H1 (cell line): Measurements from ENCODE around the gene NF1. TPM values are rescaled to one million over a fixed set of nuclear protein-coding genes. Genes with fewer than 3 reads are reported as not detected.

Source experiments
- CTCF ChIA-PET: fragments of 300-600 bp; sonication (Branson Sonifier 250); formaldehyde crosslinking; loops from one replicate; lab custom pipeline; 2021; ENCODE audit not compliant: partially characterized antibody; lab: Charles Lee
- POLR2A ChIA-PET: fragments of 300-600 bp; sonication (Branson Sonifier 250); formaldehyde crosslinking; loops from one replicate; lab custom pipeline; 2021; ENCODE audit warnings: inconsistent platforms; ENCODE audit not compliant: partially characterized antibody; lab: Charles Lee
- DNase-seq, 2 experiments: peaks; one replicate each; pipeline versions ENCODE4 v3.0.0 to v3.0.0-alpha.2; 2010 to 2022; ENCODE audit warnings: low spot score in 2 of 2, low read depth in 1 of 2, mixed read lengths in 1 of 2
- FAIRE-seq: peaks from 2 replicates; lab custom pipeline; 2011; peaks lifted over from hg19 to GRCh38; lab: Jason Lieb, UNC
- H2AFZ ChIP-seq: 2 replicates; pipeline ENCODE4 v1.8.1; 2012; ENCODE audit warnings: low read length, inconsistent platforms
- H2AK5ac ChIP-seq: 2 replicates; pipeline ENCODE4 v1.6.1; 2013; ENCODE audit warnings: low read depth, low read length
- H2BK120ac ChIP-seq: replicated peaks from 2 replicates; pipeline ENCODE3; 2013; ENCODE audit warnings: low read depth, low read length, inconsistent platforms
- H2BK12ac ChIP-seq: 2 replicates; pipeline ENCODE4 v1.6.1; 2013; ENCODE audit warnings: low read depth, low read length
- H2BK15ac ChIP-seq: 2 replicates; pipeline ENCODE4 v1.6.1; 2013; ENCODE audit warnings: low read length
- H2BK20ac ChIP-seq: 2 replicates; pipeline ENCODE4 v1.6.1; 2013; ENCODE audit warnings: low read length
- H2BK5ac ChIP-seq: 2 replicates; pipeline ENCODE4 v1.6.1; 2013; ENCODE audit warnings: low read depth, low read length
- H3K14ac ChIP-seq: 2 replicates; pipeline ENCODE4 v1.6.1; 2013; ENCODE audit warnings: inconsistent platforms; ENCODE audit not compliant: insufficient read length
- H3K18ac ChIP-seq: 2 replicates; pipeline ENCODE4 v1.6.1; 2013; ENCODE audit warnings: low read length; ENCODE audit errors: extremely low read depth
- H3K23ac ChIP-seq: 2 replicates; pipeline ENCODE4 v1.6.1; 2013; ENCODE audit warnings: inconsistent platforms; ENCODE audit not compliant: insufficient read length
- H3K23me2 ChIP-seq: 2 replicates; pipeline ENCODE4 v1.6.1; 2013; ENCODE audit warnings: low read depth, low read length
- H3K27ac ChIP-seq: 2 replicates; pipeline ENCODE4 v1.6.1; 2011; ENCODE audit warnings: low read depth, low read length, inconsistent platforms
- H3K27me3 ChIP-seq, 4 experiments: replicated peaks in 1 of 4; 1 replicate in 1 of 4; 2 replicates in 3 of 4; pipeline versions ENCODE4 v1.6.1 to v1.8.1; 2011 to 2013; ENCODE audit warnings: low read length in 3 of 4, mild to moderate bottlenecking in 3 of 4, inconsistent platforms in 2 of 4, mixed read lengths in 2 of 4, moderate library complexity in 1 of 4; ENCODE audit not compliant: control insufficient read depth in 3 of 4, insufficient read depth in 3 of 4; ENCODE audit errors: extremely low read depth in 1 of 4
- H3K36me3 ChIP-seq, 4 experiments: 2 replicates each; pipeline versions ENCODE4 v1.6.1 to v1.8.1; 2011 to 2013; ENCODE audit warnings: mild to moderate bottlenecking in 4 of 4, low read length in 3 of 4, moderate library complexity in 2 of 4, control low read depth in 1 of 4, inconsistent platforms in 1 of 4; ENCODE audit not compliant: insufficient read depth in 4 of 4, control insufficient read depth in 2 of 4
- H3K4ac ChIP-seq: replicated peaks from 2 replicates; pipeline ENCODE3; 2013; ENCODE audit warnings: low read length, low read depth, mixed read lengths, inconsistent platforms; ENCODE audit not compliant: insufficient read length
- H3K4me1 ChIP-seq, 4 experiments: replicated peaks in 1 of 4; 1 replicate in 1 of 4; 2 replicates in 3 of 4; pipeline versions ENCODE4 v1.6.1 to v1.8.1; 2011 to 2013; ENCODE audit warnings: low read length in 3 of 4, inconsistent platforms in 2 of 4, mixed read lengths in 1 of 4; ENCODE audit not compliant: insufficient read depth in 4 of 4, control insufficient read depth in 3 of 4
- H3K4me2 ChIP-seq, 2 experiments: 2 replicates each; pipeline versions ENCODE4 v1.6.1 to v1.8.1; 2011 to 2013; ENCODE audit warnings: low read depth in 2 of 2, low read length in 2 of 2, control low read depth in 1 of 2, inconsistent platforms in 1 of 2, mild to moderate bottlenecking in 1 of 2; ENCODE audit not compliant: insufficient read depth in 1 of 2
- H3K4me3 ChIP-seq, 4 experiments: fragments of 200-600, 300-600 bp in 1 of 4; sonication (generic), shearing (Covaris generic), sonication (Bioruptor Twin) in 1 of 4; 2 replicates each; pipeline versions ENCODE4 v1.5.1 to v1.8.1; 2011 to 2016; ENCODE audit warnings: low read length in 4 of 4, low read depth in 3 of 4, control low read depth in 2 of 4, inconsistent platforms in 2 of 4, mild to moderate bottlenecking in 2 of 4, mixed read lengths in 1 of 4, moderate library complexity in 1 of 4; ENCODE audit not compliant: insufficient read depth in 2 of 4; ENCODE audit errors: extremely low read depth in 1 of 4
- H3K56ac ChIP-seq: replicated peaks from 2 replicates; pipeline ENCODE3; 2013; ENCODE audit warnings: low read depth, mild to moderate bottlenecking, mixed read lengths, low read length, inconsistent platforms; ENCODE audit not compliant: insufficient read length
- H3K79me1 ChIP-seq: 2 replicates; pipeline ENCODE4 v1.6.1; 2013; ENCODE audit warnings: low read depth, low read length, control low read depth
- H3K79me2 ChIP-seq, 2 experiments: 2 replicates each; pipeline versions ENCODE4 v1.6.1 to v1.8.1; 2012 to 2013; ENCODE audit warnings: low read length in 2 of 2, mild to moderate bottlenecking in 2 of 2, inconsistent platforms in 1 of 2; ENCODE audit not compliant: insufficient read depth in 2 of 2, control insufficient read depth in 1 of 2
- H3K9ac ChIP-seq, 4 experiments: replicated peaks in 1 of 4; 1 replicate in 1 of 4; 2 replicates in 3 of 4; pipeline versions ENCODE4 v1.6.1 to v1.8.1; 2011 to 2013; ENCODE audit warnings: low read depth in 3 of 4, low read length in 3 of 4, control low read depth in 2 of 4, mild to moderate bottlenecking in 2 of 4, moderate library complexity in 2 of 4, inconsistent platforms in 1 of 4; ENCODE audit errors: extremely low read depth in 1 of 4
- H3K9me3 ChIP-seq, 2 experiments: 2 replicates each; pipeline versions ENCODE4 v1.6.1 to v1.8.1; 2012 to 2013; ENCODE audit warnings: mild to moderate bottlenecking in 2 of 2, moderate library complexity in 2 of 2, control low read depth in 1 of 2, inconsistent platforms in 1 of 2, low read depth in 1 of 2, low read length in 1 of 2, mixed read lengths in 1 of 2; ENCODE audit not compliant: insufficient read depth in 2 of 2
- H4K20me1 ChIP-seq, 2 experiments: replicated peaks in 1 of 2; 2 replicates each; pipeline versions ENCODE3 to v1.8.1; 2011 to 2013; ENCODE audit warnings: inconsistent platforms in 2 of 2, low read length in 2 of 2, mild to moderate bottlenecking in 1 of 2; ENCODE audit not compliant: insufficient read depth in 2 of 2, control insufficient read depth in 1 of 2
- H4K5ac ChIP-seq: 2 replicates; pipeline ENCODE4 v1.6.1; 2013; ENCODE audit warnings: low read length, low read depth, mixed read lengths, inconsistent platforms; ENCODE audit not compliant: insufficient read length
- H4K8ac ChIP-seq: 2 replicates; pipeline ENCODE4 v1.8.0; 2013; ENCODE audit warnings: mild to moderate bottlenecking, moderate library complexity, low read length, inconsistent platforms; ENCODE audit not compliant: insufficient read depth; ENCODE audit errors: extremely low read depth
- H4K91ac ChIP-seq: replicated peaks from 2 replicates; pipeline ENCODE3; 2013; ENCODE audit warnings: low read length, mixed read lengths, inconsistent platforms; ENCODE audit not compliant: insufficient read length
- ASH2L ChIP-seq: fragments of 200-600, 300-600 bp; sonication (generic); IDR thresholded peaks from one replicate; pipeline ENCODE4 v1.7.1; 2017; ENCODE audit warnings: low read length
- EGR1 ChIP-seq: IDR thresholded peaks from 2 replicates; pipeline ENCODE4 v1.6.1; 2011; ENCODE audit warnings: low read depth, low read length, borderline replicate concordance
- EP300 ChIP-seq, 2 experiments: IDR thresholded peaks; 1 replicate in 1 of 2; 2 replicates in 1 of 2; pipeline ENCODE4 v1.6.1; 2011 to 2012; ENCODE audit warnings: low read depth in 2 of 2, low read length in 2 of 2, mild to moderate bottlenecking in 2 of 2, borderline replicate concordance in 1 of 2, inconsistent platforms in 1 of 2, moderate library complexity in 1 of 2
- EZH2 ChIP-seq: fragments of 200-600 bp; sonication (generic); IDR thresholded peaks from 2 replicates; pipeline ENCODE4 v1.7.1; 2012; ENCODE audit warnings: low read depth, mild to moderate bottlenecking, moderate library complexity, low read length, inconsistent platforms; ENCODE audit not compliant: severe bottlenecking
- JUN ChIP-seq: IDR thresholded peaks from 2 replicates; pipeline ENCODE4 v1.6.1; 2011; ENCODE audit warnings: low read depth, mild to moderate bottlenecking, improper control_type of control experiment, low read length
- JUND ChIP-seq: IDR thresholded peaks from 2 replicates; pipeline ENCODE4 v1.6.1; 2011; ENCODE audit warnings: mild to moderate bottlenecking, improper control_type of control experiment, low read length
- NRF1 ChIP-seq: IDR thresholded peaks from 2 replicates; pipeline ENCODE4 v1.6.1; 2011; ENCODE audit warnings: mild to moderate bottlenecking, low read depth, low read length, improper control_type of control experiment
- RAD21 ChIP-seq, 2 experiments: IDR thresholded peaks in 1 of 2; conservative IDR thresholded peaks in 1 of 2; 2 replicates each; pipeline ENCODE4 v1.6.1; 2011; ENCODE audit warnings: low read depth in 2 of 2, low read length in 2 of 2, improper control_type of control experiment in 1 of 2, inconsistent platforms in 1 of 2, mild to moderate bottlenecking in 1 of 2, moderate library complexity in 1 of 2
- RFX5 ChIP-seq: IDR thresholded peaks from 2 replicates; pipeline ENCODE4 v1.6.1; 2011; ENCODE audit warnings: low read depth, low read length, improper control_type of control experiment, borderline replicate concordance
- RNF2 ChIP-seq: fragments of 200-900, 300-1000 bp; sonication (generic); IDR thresholded peaks from 2 replicates; pipeline ENCODE4 v1.7.1; 2016; ENCODE audit warnings: borderline replicate concordance, low read depth, mild to moderate bottlenecking, antibody characterized with exemption, low read length; ENCODE audit not compliant: poor library complexity, severe bottlenecking; ENCODE audit errors: missing control alignments
- polyA plus RNA-seq, 7 experiments: library from polyadenylated mRNA; depleted of rRNA in 3 of 7; stranded (reverse) in 5 of 7; unstranded in 2 of 7; fragments of >200 nt in 5 of 7; fragments of 200-250 nt in 2 of 7; gene quantifications; 1 replicate in 5 of 7; 2 replicates in 1 of 7; 4 replicates in 1 of 7; pipeline versions ENCODE4 v1.2.1 to v1.2.3, GENCODE V29; 2011 to 2013; ENCODE audit warnings: missing spikeins in 2 of 7, mixed read lengths in 2 of 7
- total RNA-seq: library from RNA; stranded (reverse); fragmentation: NEBNext Ultra II Directional; extraction: Animal tissue kit (Norgen Biotek cat#: 25700); gene quantifications from 2 replicates; pipeline ENCODE4 v1.2.1, GENCODE V29; 2021

Gene NF1
- total and polyA plus RNA-seq, 2 of the 8 experiments (the other 6 are each of a cell fraction or from before 2014, with no cell fraction given): 19.3 to 29.6 TPM

DNA sequence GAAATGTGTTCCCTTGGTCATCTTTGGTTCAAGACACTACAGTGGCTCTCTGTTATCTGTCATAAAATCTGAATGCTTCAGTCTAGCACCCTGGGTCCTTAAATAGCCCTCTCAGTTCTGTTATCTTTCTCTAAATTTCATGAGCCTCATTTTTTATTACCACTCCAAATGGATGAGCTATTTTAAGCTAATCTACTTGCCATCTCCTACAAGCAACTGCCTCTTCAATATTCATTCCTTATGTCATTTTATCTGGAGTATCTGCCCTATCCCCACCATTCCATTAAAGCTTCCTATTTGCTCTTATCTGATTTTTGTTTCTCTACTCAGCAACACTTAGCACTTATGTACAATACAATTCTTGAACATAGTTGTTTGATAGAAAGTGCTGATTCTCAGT, 254.7 kb downstream of the NF1 start:
- no peaks in the 10 kb centered on the region for H3K9me3 ChIP-seq
- no peak overlapping the region for H2BK120ac ChIP-seq
- H3K27ac ChIP-seq: no peak overlapping the region
- H3K79me1 ChIP-seq: no peaks in the 10 kb centered on the region
- DNase-seq (no peak), FAIRE-seq (no peak)
- no peak overlapping the region for H2BK12ac ChIP-seq
- TF ChIP-seq NRF1 (no peak), RFX5 (no peak), RNF2 (no peak), EP300 (IDR thresholded peaks at IDR 0.05; ENCODE audit: borderline replicate concordance in 1 of 2, low read depth in 2 of 2, low read length in 2 of 2) (no peak), JUN (no peak), RAD21 (IDR thresholded peaks at IDR 0.05 in 1 of 2, conservative IDR thresholded peaks at IDR 0.05 in 1 of 2; ENCODE audit: low read depth in 2 of 2, low read length in 2 of 2) (no peak), EZH2 (no peak), ASH2L (no peak), EGR1 (no peak), JUND (no peak)
- no peak overlapping the region for H3K23ac ChIP-seq
- peaks cover 2 to 17% (median 6%) of the 10 kb centered on the region in 4 experiments; a peak in 4 of 8 replicates for H3K36me3 ChIP-seq
- no peaks in the 10 kb centered on the region; the same call in 1 of the 2 replicates for H3K23me2 ChIP-seq
- no peak overlapping the region for H4K5ac ChIP-seq
- H3K79me2 ChIP-seq: no peaks in the 10 kb centered on the region
- no peak overlapping the region for H2BK5ac ChIP-seq
- H3K4ac ChIP-seq: no peak overlapping the region
- no peaks in the 10 kb centered on the region for H3K4me1 ChIP-seq
- no peak overlapping the region for H3K4me2 ChIP-seq
- H4K20me1 ChIP-seq: no peaks in the 10 kb centered on the region
- POLR2A ChIA-PET: no interaction called here
- H3K9ac ChIP-seq: no peak overlapping the region
- H3K18ac ChIP-seq: no peak overlapping the region
- H3K4me3 ChIP-seq: no peak overlapping the region
- H2BK15ac ChIP-seq: no peak overlapping the region
- no peak overlapping the region for H3K14ac ChIP-seq
- H2AFZ ChIP-seq: no peak overlapping the region
- H2AK5ac ChIP-seq: no peak overlapping the region
- CTCF ChIA-PET: no interaction called here
- H4K8ac ChIP-seq: no peak overlapping the region
- H3K27me3 ChIP-seq: no peaks in the 10 kb centered on the region
- no peak overlapping the region for H3K56ac ChIP-seq
- no peak overlapping the region for H2BK20ac ChIP-seq
- H4K91ac ChIP-seq: no peak overlapping the region
